GM10248 (cell line): ENCODE measurements around the gene CR1.

Experiments
- CTCF ChIA-PET: fragments of 300-600 bp; sonication (Branson Sonifier 250); formaldehyde crosslinking; extraction: SDS; loops from one replicate; lab custom pipeline; 2021; ENCODE audit warnings: antibody characterized with exemption; lab: Yijun Ruan, JAX
- POLR2A ChIA-PET: fragments of 350-650 bp; sonication (Branson Sonifier 250); formaldehyde crosslinking; extraction: SDS; loops from one replicate; lab custom pipeline; 2020; ENCODE audit warnings: antibody characterized with exemption; lab: Yijun Ruan, JAX
- DNase-seq: peaks from one replicate; pipeline ENCODE4 v3.0.0; 2012; ENCODE audit errors: extremely low spot score
- TF ChIP-seq, protein P1 (sequence below): IDR thresholded peaks from 2 replicates; pipeline ENCODE4 v1.5.1; 2012; ENCODE audit warnings: mild to moderate bottlenecking, low read depth; ENCODE audit errors: extremely low read depth, missing control alignments, control extremely low read depth

The CR1 gene

DNA sequence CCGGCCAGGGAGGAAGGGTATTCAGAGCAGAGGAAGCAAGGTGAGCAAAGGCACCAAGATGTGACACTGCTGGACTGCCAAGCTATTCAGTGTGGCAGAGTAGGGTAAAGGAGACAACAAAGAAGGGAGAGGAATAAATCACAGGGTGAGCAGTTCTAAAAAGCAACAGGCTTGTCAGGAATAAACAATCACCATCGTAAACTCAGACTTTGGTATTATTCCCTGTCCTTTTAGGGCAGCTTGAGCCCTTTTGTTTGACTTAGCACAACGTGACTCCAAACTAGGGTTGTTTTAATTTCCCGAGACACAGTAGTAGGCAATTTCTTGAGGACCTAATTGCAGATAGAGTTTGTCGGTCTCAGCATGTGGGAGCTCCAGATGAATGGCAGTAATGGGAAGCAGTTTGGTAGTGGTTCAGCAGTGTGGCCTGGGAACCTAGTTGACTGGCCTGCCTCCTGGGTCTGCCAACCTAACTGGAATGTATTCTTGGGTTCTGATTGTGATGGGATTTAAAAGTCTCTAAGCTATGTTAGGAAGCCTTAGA, 153.3 kb downstream of the CR1 start:
- TF ChIP-seq, protein P1, sequence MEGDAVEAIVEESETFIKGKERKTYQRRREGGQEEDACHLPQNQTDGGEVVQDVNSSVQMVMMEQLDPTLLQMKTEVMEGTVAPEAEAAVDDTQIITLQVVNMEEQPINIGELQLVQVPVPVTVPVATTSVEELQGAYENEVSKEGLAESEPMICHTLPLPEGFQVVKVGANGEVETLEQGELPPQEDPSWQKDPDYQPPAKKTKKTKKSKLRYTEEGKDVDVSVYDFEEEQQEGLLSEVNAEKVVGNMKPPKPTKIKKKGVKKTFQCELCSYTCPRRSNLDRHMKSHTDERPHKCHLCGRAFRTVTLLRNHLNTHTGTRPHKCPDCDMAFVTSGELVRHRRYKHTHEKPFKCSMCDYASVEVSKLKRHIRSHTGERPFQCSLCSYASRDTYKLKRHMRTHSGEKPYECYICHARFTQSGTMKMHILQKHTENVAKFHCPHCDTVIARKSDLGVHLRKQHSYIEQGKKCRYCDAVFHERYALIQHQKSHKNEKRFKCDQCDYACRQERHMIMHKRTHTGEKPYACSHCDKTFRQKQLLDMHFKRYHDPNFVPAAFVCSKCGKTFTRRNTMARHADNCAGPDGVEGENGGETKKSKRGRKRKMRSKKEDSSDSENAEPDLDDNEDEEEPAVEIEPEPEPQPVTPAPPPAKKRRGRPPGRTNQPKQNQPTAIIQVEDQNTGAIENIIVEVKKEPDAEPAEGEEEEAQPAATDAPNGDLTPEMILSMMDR: no peak
- POLR2A ChIA-PET: no interaction called here
- CTCF ChIA-PET: interaction anchor here (1.1 to 1.6 kb wide), 4 partner anchors 29 to 148 kb away, joined by 3 to 5 read pairs (median 4); no protein-coding TSS in a partner anchor
- no peak for DNase-seq

DNA sequence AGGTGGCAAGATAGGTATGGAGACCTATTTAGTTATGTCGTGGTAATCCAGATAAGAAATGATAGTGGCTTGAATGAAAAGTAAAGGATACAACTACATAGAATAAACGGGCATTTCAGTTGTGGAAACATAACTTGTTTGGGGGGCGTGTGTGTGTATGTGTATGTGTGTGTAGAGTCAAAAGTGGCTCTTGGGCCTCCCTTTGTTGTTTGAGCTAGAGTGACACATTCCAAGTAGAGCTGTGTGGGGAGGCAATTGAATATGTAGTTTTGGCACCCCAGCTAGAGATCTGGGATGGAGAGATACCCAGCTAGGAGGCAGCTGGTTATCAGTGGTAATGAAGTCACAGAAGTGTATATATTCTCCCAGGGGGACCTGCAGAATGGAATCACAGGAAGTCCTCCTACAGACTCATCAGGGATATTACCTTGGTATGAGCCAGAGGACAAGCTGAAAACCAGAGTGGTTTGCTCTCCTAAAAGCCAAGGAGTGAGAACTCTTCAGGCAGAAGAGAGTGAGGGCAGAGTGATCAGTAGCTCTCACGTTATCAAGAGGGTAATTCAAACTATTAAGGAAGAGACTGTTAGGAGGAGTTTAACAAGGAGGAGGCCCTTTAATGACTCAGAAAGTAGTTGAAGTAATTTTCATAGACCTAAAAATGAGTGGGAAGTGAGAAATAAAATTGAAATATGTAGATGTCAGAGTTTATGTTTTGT, 154.1 kb downstream of the CR1 start:
- TF ChIP-seq, protein P1: no peak
- no peak for DNase-seq
- POLR2A ChIA-PET: no interaction called here
- CTCF ChIA-PET: interaction anchor here (1.1 to 1.6 kb wide), 4 partner anchors 30 to 147 kb away, joined by 3 to 4 read pairs (median 4); no protein-coding TSS in a partner anchor

DNA sequence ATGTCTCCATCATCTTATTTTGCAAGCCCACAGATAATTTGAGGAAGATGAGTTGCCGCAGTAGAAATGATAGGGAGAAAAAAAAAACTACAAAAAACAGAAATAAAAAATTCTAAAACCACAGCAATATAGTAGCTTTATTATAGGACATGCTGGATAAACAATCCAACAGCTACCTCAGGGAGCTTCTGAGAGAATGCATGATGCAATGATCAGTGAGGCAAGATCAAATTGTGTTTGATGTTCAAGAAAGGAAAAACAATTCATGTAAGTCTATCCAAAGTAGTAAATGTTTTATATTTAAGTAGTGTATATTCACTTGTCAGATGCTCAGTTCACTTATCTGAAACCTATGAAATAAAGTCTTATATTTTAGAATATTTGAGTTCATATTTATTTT, 155.6 kb downstream of the CR1 start:
- POLR2A ChIA-PET: no interaction called here

DNA sequence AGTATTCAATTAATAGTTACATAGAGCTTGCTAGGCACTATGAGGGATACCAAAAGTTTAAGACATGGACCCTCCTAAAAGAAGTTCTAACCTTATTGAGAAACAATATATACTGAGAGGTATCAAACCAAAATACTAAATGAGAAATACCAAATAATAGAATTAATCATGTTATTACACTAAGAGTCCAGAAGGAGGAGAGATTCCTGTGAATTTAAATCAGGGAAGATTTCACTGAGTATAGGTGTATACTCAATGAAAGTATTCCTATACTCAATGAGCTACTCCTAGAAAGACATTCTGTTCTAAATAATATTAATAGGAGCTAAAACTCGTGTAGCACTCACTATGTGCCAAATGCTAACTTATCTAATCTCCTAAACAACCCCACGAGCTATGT, 158.4 kb downstream of the CR1 start:
- POLR2A ChIA-PET: no interaction called here
- TF ChIP-seq, protein P1: no peak
- no peak for DNase-seq
- CTCF ChIA-PET: interaction anchor here (1.0 kb wide), 1 partner anchor 10 kb away, joined by 3 read pairs; no protein-coding TSS in a partner anchor

More for the DNA sequence above, 155.6 kb downstream of the CR1 start:
- TF ChIP-seq, protein P1: no peak
- no peak for DNase-seq
- CTCF ChIA-PET: interaction anchor here (1.1 kb wide), 1 partner anchor 9 kb away, joined by 3 read pairs; no protein-coding TSS in a partner anchor

DNA sequence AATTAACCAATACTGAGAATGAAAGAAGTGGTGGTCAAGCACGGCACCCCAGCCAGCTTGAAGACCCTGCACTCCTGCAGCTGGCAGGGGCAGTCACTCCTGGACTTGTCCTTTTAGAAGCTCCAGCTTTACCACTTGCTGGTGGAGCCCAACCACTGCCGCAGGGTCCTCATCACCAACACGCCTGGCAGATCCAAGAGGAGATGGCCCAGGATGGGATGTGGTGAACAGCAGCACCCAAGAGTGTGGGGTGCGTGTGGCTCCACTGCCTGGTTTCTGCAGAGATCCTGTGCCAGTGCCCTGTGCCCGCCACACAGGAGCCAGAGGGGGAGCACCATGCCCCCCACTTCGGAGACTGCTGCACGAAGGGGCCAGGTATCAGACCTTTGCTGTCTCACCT, 162.5 kb downstream of the CR1 start:
- no peak for DNase-seq
- POLR2A ChIA-PET: no interaction called here
- TF ChIP-seq, protein P1: no peak
- CTCF ChIA-PET: interaction anchor here (1.0 kb wide), 1 partner anchor 10 kb away, joined by 3 read pairs; no protein-coding TSS in a partner anchor

DNA sequence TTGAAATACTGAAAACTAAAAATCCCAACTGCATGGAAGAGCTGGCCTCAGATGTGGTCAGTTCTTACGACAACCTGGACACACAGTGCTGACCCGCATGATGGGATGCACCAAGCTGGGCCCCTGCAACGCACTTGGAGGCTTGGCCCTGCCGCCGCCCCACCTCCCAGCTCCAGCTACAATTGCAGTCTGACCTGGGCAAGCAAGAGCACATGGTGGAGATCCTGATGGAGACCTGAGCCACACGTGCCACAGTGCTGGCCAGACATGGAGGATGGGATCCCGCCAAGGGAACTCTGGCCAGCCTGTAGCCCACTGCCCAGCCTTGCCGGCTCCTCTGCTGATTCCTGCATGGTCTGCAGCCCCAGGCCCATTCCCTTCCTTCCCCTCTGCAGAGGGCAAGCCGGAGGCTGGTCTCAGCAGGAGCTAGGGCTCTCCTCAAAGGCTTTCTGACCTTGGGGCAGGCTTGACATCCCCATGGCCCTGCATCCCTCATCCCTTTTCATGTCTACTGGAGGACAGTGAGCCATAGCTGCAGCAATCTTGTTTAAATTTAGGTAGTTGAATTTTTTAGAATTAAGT, 163.0 kb downstream of the CR1 start:
- ChIA-PET CTCF (interaction anchor here (0.8 to 1.0 kb wide), 2 partner anchors 9 to 15 kb away, joined by 3 read pairs; no protein-coding TSS in a partner anchor), POLR2A (no interaction called here)
- DNase-seq: no peak
- TF ChIP-seq, protein P1: no peak
